RKO (cell line): ENCODE results near the gene ERBB4.

Source experiments
- DNase-seq: peaks from one replicate; pipeline ENCODE4 v3.0.0-alpha.2; 2016; ENCODE audit warnings: low spot score

Gene ERBB4

GRCh38 chr2:211823886-211824479 lies 714.6 kb downstream of the ERBB4 start:
- no peak for DNase-seq

DNA sequence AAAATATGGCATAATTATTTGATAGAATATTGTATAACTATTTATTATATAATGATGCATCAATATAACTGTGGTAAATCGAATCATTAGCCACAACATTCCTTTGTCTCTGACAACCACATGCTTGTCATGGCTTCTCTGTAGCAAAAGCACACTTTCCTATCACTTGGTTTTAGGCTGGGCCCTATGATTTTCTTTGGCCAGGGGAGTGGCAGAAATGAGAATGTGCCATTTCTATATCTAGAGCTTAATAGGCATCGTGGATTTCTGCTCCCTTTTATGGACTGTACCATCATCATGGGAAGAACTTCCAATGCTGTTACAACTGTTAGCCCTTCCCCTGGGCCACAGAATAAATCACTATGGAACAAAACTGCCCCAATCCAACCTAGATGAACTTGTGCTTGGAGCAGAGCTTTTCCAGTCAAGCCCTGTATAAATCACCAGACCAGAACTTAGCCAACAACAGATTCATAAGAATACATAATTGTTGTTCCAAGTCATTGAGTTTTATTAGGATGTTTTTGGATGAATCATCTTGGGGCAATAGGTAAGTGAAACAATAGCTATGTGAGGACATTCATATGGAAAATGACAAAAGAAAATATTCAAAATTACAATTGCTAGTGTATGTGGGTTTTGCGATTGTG lies 715.8 kb downstream of the ERBB4 start:
- no peak for DNase-seq

GRCh38 chr2:211816754-211817153 lies 721.8 kb downstream of the ERBB4 start:
- no peak for DNase-seq

- no peak for DNase-seq
Observed at GRCh38 chr2:211812587-211812986, 726.0 kb downstream of the ERBB4 start.

GRCh38 chr2:211802666-211803065 lies 735.9 kb downstream of the ERBB4 start:
- DNase-seq: no peak

DNA sequence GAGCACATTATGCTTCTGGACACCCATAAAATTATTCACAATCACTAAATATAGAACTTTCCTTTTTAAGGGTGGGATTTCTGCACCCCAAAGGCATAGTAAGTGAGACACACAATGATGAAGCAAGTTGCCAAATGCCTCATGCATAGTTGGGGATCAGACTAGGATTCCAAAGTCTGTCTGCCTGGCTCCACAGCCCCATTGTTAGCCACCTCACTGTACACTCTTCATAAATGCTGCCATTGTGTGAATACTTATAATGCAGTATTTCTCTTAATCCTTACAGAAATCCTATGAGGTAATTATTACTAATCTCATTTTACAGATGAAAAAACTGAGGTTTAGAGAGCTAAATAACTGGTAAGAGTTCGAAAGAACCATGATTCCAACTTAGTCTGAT lies 738.6 kb downstream of the ERBB4 start:
- no peak for DNase-seq

GRCh38 chr2:211798868-211799267 lies 739.7 kb downstream of the ERBB4 start:
- no peak for DNase-seq

DNA sequence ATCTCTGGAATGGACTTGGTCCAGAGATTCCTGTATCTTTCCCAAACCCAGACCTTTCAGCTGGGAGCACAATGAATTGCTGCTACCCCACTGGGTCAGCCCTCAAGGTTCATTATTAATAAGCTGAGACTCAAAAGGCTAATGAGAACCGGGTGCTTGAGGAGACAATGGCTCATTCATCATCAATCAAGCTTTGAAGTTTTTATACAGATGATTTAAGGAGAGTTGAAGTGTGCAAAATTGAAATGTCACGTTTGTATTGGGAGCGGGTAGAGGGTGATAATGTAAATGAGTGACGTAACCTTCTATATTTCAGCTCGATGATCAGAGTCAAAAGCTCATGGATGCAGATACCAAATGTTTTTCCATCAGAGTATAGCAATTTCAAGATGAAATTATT lies 744.9 kb downstream of the ERBB4 start:
- DNase-seq: no peak

DNA sequence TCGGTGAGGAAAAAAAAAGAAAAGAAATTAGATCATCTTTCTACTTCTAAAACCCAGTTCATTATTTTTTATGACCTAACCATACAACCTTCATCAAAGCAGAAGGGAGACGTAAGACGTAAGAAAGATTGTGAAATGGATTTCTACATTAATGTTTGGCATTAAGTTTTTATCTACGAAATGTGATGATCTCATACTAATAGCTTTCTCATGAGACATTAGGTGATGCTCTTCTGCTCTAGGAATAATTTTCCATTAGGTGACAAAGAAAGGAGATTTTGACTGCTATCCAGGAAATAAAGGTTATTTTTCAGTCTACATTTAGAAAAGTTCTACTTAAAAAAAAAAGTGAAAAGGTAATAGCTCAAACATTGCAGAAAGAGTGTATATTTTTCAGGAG lies 748.6 kb downstream of the ERBB4 start:
- no peak for DNase-seq

- no peak for DNase-seq
Observed at GRCh38 chr2:211766689-211767088, 771.9 kb downstream of the ERBB4 start.

DNA sequence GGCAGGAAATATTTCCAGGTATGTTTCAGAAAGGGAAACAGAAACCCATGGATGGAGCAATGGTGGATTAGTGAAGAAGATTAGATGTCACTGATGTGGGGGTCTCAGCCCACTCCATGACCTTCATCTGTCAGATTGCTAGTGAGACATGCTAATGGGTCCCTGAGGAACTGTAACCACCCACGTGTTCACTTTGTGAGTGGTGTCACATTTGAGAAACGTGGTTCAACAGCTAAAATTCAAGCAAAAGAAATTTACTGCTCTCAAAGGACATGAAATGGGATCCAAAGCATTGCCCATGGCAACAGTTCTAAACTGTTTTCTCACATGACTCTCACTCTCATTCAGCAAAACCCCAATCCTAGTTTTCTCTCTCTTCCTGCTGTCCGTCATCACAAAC lies 776.1 kb downstream of the ERBB4 start:
- DNase-seq: no peak

DNA sequence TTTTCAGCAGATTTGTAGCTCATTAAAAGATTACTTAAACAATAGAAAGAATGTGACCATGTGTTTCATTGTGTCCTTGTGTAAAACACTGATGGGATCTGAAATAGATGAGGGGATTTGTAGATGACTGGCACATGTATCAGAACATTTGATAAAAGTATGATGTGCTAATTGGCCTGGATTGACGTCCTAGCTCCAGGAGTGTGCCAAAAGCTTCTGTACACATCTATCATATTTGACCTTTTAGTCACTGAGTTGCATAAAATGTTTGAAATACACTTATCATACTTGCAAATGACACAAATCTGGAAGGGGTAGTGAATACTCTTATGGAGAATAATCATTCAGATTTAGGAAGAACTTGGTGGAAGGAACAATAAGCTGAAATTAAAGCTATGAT lies 778.5 kb downstream of the ERBB4 start:
- DNase-seq: no peak

DNA sequence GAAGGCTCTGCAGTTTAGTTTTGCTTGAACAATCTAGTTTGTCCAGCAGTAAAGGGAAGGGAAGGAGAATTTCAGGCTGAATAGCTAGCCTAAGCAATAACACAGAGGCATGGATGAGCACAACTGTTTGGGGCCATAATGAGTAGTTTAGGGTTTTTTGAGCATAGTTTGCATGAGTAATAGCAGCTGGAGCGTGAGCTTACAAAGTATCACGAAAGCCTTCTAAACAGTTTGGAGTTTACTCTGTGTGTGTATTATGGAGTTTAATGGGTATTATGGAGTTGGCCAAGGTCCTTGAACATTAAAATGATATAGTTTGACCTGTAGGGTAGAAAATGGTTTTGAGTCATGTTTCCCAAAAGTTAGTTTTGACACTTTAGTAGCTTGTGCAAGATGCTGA lies 782.3 kb downstream of the ERBB4 start:
- no peak for DNase-seq

- no peak for DNase-seq
Observed at GRCh38 chr2:211755187-211755586, 783.4 kb downstream of the ERBB4 start.

DNA sequence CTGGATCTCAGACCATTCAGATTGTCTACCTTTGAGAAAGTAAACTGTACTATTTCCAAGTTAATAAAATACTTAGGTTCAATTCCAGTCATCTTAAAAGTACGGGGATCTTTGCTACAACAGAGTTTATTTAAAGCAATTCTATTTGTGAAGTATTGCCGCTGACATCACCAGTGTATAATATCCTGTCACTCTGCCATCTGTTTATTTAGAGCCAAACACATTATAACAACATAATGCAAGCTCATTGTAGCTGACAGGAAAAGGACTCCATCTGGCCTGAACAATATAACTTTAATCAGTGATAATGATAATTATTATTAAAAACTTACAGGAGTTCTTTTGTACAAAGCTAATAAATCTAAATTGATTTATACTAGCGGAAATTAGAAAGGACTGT lies 786.8 kb downstream of the ERBB4 start:
- DNase-seq: no peak

DNA sequence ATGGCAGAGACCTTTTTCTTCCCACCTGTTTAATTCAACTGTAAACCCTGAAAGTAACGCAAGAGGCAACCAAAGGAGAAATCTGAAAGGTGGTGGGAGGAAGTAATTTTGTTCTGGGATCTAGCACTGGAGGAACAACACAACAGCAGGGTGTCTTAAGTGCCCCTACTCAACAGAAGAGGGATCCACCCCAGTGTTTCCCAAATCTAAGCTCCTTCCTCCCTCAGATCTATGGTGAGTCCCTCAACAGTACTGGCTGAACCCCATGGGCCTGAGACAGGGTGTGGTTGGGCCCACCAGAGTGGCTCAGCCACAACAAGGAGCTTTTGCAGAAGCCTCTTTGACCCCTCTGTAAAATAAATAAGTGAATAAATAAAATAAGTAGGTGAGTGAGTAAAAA lies 790.3 kb downstream of the ERBB4 start:
- no peak for DNase-seq

DNA sequence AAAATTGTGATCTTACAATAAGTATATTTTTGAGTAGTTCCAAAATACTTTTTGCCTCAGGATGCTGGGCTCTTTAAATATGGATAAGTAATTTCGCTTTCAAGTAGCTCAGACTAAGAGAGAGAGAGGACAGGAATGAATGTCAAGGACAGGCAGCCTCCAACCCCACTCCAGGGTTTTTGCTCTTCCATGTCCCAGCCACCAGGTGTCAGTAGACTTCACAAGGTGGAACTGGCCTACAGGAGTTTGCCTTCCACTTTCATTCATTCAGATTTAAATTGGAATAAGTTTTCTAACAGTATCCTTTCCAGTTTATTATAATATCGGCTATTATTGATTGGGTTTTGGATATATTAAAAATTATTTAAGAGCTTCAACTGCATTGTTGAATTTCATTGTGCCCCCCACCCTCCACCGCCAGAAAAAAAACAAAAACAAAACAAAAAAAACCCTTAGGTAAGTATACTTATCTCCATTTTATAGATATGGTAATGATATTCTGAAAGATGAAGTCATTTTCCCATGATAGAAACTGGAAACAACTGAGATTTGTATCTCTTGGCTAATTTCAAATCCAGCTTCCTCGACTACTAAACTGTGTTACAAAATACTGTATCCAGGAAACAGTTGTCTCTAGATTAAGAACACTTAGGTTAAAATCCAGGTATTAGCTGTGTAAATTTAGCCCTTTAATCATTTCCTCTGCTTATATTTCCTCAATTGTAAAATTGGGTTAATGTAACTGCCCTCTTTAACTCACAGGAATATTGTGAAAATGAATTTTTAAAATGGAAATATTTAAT lies 793.1 kb downstream of the ERBB4 start:
- DNase-seq: peak; percentile 79

DNA sequence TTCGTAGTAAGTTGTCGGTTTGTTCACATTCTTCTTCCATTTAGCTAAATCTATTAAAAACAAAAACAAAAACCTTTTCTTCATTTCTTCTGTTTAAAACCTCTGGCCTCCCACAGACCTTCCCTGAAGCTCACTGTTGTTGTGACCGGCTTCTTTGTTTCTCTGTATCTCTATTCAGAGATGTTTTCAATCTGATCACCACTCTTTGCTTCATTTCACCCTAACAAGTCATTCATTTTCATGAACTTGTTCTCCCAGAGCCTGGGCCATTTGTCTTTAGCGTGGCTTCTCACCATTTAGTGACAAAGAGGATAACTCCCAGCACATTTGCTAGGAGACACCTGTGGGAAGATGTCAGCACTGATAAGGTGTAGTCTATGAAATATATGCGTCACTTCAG lies 794.2 kb downstream of the ERBB4 start:
- DNase-seq: no peak

DNA sequence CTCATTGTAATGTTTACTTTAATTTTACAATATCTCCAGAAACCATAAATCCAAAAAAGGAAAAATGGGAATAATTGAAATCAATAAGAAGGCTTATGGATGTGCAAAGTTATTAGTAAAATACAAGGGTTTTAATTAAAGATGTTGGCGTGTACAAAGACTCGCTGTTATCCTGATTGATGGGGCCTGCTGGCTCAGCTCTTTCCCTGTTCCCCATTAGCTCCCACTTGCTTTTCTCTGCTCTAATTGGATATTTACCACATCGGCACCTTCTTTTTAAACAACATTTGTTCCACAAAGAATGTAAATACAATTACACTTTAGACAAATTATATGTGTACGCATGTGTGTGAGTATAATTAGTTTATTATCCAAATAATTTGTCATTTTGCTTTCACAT lies 796.6 kb downstream of the ERBB4 start:
- DNase-seq: no peak

DNA sequence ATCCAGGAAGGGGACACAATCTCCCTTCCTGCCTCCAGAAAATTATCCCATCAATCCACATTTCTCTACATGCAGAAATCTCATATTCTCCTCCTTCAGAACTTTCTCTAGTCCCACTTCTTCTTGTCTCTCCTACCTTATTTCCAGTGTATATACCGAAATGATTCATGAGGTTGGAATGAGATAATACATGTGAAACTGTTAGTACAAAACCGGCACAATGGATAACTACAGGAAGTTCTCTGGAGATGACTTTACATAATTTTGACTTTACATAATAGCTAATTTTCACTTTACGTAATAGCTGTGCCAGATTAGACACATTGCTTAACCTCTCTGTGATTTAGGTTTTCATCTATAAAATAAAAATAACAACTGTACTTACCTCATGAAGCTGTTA lies 801.3 kb downstream of the ERBB4 start:
- peak; percentile 22 for DNase-seq

DNA sequence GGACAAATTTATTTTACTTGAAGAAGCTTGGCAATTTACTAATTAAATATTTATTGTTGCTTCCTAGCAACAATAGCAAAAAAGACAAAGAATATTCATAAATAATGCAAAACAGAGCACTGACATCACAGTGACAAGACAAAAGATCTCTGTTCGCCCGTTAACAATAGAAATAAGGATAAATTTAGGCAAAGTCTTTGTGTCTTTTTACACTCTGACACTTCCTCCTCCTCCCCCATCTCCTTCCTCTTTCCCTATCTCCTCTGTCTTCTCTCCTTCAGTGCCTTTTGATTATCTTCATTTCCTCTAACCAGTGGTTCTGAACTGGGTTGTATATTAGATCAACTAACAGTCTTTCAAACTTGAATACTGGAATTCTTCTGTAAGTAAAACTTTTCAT lies 808.4 kb downstream of the ERBB4 start:
- DNase-seq: no peak

DNA sequence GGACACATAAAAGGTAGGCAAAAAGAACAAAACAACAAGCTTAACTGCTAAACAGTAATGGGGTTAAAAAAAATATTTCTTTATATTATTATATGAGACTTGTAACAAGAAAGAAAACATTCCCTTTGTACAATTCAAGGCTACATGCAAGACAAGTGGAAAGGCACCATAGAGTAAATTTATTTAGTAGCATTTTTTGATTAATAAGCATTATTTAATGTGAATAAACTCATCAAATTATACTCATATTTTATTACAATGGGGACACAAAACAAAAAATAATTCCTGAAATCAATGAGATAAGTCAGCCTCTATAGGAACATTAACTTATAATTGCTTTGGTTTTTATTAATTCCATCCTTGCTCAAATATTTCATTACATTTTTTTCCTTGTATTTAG lies 809.2 kb downstream of the ERBB4 start:
- DNase-seq: no peak

- no peak for DNase-seq
Observed at GRCh38 chr2:211724933-211725332, 813.7 kb downstream of the ERBB4 start.

DNA sequence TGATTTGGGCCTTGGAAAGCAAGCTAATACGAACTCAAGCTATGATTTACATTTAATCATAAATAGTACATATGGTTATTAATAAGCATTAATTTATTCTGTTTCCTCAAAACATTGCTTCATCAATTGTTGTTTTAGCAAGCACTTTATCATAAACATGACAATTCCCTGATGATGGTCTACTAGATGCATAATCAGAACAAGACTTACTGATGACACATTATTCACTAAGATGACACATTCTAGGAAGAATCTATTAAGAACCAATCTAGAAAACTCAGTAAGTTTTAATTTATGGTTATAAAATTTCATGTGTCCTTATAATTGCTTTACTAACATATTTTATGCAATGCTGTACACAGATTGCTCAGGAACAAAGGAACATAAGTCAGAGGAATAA lies 815.2 kb downstream of the ERBB4 start:
- no peak for DNase-seq
